ENCODE measurements around the gene CMTM5. TPM values are rescaled to one million over a fixed set of nuclear protein-coding genes. Genes with fewer than 3 reads are reported as not detected.

CMTM5 gene, protein sequence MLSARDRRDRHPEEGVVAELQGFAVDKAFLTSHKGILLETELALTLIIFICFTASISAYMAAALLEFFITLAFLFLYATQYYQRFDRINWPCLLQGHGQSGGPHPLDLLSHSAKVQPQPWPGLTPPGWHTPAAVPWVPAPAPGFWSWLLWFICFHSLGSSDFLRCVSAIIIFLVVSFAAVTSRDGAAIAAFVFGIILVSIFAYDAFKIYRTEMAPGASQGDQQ
- total RNA-seq: 2.8 TPM
- polyA plus RNA-seq: not detected

DNA sequence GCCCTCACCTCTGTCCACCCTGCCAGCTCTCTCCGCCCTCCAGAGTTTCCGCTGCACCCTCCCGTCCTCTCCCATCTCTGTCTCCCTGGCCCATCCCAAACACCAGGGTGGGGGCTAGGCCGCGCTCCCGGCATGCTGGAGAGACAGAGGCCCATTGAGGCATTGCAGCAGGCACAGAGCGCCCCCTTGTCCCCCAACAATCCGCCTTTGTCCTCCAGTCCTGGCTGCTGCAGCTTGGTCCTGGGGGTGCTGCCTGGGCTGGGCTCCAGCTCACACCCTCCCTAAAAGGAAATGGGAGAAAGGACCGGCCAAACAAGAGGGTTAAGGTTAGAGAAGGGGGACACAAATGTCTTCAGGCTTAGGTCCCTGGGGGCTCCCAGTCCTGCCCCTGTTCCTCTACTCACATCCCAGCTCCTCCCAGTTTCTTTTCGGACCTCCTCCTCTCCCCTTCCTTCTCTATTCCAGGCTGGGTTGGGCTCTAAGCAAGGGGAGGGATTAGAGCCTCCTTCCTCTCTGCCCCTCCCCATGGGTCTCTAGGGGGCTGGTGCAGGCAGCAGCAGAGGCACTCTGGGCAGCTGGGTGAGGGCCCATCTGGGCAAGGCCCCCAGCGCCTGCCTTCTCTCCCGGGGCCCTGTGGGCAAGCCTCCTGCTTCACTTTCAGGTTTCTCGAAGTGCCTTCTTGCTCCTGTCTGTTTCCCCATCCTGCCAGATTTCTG, at the start of gene CMTM5:
TSS of gene CMTM5 (plus strand) at position 565 of the 716 bp plus-strand sequence. CDS start 206 bp downstream, outside the sequence.
- H3K4me1 Mint-ChIP-seq: no peaks in the 10 kb centered on the region
- Histone ChIP-seq H3K27me3 (ENCODE audit: control insufficient read depth, insufficient read depth, low read length) (no peaks in the 10 kb centered on the region), H3K36me3 (ENCODE audit: control insufficient read depth, insufficient read depth, low read length) (no peaks in the 10 kb centered on the region), H3K4me3 (ENCODE audit: low read depth, low read length) (no peak within 1 kb of the TSS), H3K27ac (ENCODE audit: insufficient read depth, low read length, poor library complexity, severe bottlenecking) (no peak within 1 kb of the TSS), H3K4me1 (ENCODE audit: control insufficient read depth, insufficient read depth, low read length, poor library complexity, severe bottlenecking) (no peaks in the 10 kb centered on the region), H3K9me3 (ENCODE audit: control insufficient read depth in 2 of 2, low read length in 2 of 2) (no peaks in the 10 kb centered on the region)
- no peaks in the 10 kb centered on the region for H3K9me3 Mint-ChIP-seq
- no peaks in the 10 kb centered on the region for H3K27me3 Mint-ChIP-seq
- H3K27ac Mint-ChIP-seq: peak within 1 kb of the TSS in 1 of 3 donors; percentile 85
- H3K4me3 Mint-ChIP-seq: no peak within 1 kb of the TSS
- DNase-seq: no peak
- H3K36me3 Mint-ChIP-seq: no peaks in the 10 kb centered on the region
- no peak for ATAC-seq (ENCODE audit: low read depth in 2 of 2)

DNA sequence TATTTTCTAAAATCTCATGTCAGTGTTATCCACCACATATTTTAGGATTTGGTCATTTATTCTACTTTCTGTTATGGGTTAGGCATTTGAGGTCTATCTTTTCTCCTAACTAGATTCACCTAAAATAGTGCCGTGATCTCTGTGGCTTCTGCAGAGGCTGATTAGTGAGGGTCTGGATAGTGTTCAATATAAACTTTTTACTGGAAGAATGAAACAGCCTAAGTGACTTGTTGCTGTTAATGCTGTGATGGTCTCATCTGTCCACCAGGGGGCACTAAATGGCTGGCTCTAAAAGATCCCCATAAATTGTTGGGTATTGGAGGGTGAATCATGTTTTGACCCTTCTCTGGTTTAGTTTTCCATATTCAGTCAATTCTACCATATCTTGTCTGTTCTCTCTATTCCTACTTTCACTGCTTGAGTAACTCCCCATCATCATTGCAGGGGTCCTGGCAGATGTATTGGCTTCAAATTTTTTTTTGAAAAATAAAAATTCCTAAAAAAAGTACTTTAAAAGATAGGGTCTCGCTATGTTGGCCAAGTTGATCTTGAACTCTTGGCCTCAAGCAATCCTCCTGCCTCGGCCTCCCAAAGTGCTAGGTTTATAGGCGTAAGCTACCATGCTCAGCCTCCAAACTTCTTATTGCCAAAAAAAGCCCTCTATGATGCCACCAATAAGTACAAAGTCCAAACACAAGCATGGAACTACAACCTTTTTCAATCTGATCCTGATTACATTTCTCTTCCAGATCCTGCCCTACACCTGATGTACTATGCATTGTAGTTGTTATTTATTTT, 48.7 kb upstream of the CMTM5 start:
- ATAC-seq (ENCODE audit: low read depth in 2 of 2): peak; percentile 65 to 70
- peak; percentile 49 to 79 (median 62) for DNase-seq
- peak overlapping the region in 1 of 4 donors; percentile 63 for H3K4me3 Mint-ChIP-seq
- peaks cover 11% of the 10 kb centered on the region for H3K36me3 Mint-ChIP-seq
- Histone ChIP-seq H3K36me3 (ENCODE audit: control insufficient read depth, insufficient read depth, low read length) (peaks cover 27% of the 10 kb centered on the region), H3K9me3 (ENCODE audit: control insufficient read depth in 2 of 2, low read length in 2 of 2) (no peaks in the 10 kb centered on the region), H3K27ac (ENCODE audit: insufficient read depth, low read length, poor library complexity, severe bottlenecking) (no peak overlapping the region), H3K4me3 (ENCODE audit: low read depth, low read length) (no peak overlapping the region), H3K27me3 (ENCODE audit: control insufficient read depth, insufficient read depth, low read length) (no peaks in the 10 kb centered on the region), H3K4me1 (ENCODE audit: control insufficient read depth, insufficient read depth, low read length, poor library complexity, severe bottlenecking) (peaks cover 1% of the 10 kb centered on the region)
- H3K4me1 Mint-ChIP-seq: peaks cover 3 to 8% (median 5%) of the 10 kb centered on the region in 4 donors
- peak overlapping the region in 1 of 3 donors; percentile 40 for H3K27ac Mint-ChIP-seq
- H3K27me3 Mint-ChIP-seq: no peaks in the 10 kb centered on the region
- no peaks in the 10 kb centered on the region for H3K9me3 Mint-ChIP-seq

- Histone ChIP-seq H3K36me3 (ENCODE audit: control insufficient read depth, insufficient read depth, low read length) (no peaks in the 10 kb centered on the region), H3K27me3 (ENCODE audit: control insufficient read depth, insufficient read depth, low read length) (peaks cover 16% of the 10 kb centered on the region), H3K9me3 (ENCODE audit: control insufficient read depth in 2 of 2, low read length in 2 of 2) (peaks cover 0 to 8% of the 10 kb centered on the region in 2 experiments), H3K4me1 (ENCODE audit: control insufficient read depth, insufficient read depth, low read length, poor library complexity, severe bottlenecking) (no peaks in the 10 kb centered on the region), H3K4me3 (ENCODE audit: low read depth, low read length) (no peak overlapping the region), H3K27ac (ENCODE audit: insufficient read depth, low read length, poor library complexity, severe bottlenecking) (no peak overlapping the region)
- Mint-ChIP-seq H3K27me3 (peaks cover 39% of the 10 kb centered on the region), H3K36me3 (peaks cover 3% of the 10 kb centered on the region), H3K9me3 (peaks cover 0 to 3% (median 0%) of the 10 kb centered on the region in 7 donors), H3K27ac (no peak overlapping the region), H3K4me3 (no peak overlapping the region), H3K4me1 (no peaks in the 10 kb centered on the region)
- DNase-seq: no peak
- no peak for ATAC-seq (ENCODE audit: low read depth in 2 of 2)
Measured at GRCh38 chr14:23335623-23336022, 41.2 kb upstream of the CMTM5 start.

DNA sequence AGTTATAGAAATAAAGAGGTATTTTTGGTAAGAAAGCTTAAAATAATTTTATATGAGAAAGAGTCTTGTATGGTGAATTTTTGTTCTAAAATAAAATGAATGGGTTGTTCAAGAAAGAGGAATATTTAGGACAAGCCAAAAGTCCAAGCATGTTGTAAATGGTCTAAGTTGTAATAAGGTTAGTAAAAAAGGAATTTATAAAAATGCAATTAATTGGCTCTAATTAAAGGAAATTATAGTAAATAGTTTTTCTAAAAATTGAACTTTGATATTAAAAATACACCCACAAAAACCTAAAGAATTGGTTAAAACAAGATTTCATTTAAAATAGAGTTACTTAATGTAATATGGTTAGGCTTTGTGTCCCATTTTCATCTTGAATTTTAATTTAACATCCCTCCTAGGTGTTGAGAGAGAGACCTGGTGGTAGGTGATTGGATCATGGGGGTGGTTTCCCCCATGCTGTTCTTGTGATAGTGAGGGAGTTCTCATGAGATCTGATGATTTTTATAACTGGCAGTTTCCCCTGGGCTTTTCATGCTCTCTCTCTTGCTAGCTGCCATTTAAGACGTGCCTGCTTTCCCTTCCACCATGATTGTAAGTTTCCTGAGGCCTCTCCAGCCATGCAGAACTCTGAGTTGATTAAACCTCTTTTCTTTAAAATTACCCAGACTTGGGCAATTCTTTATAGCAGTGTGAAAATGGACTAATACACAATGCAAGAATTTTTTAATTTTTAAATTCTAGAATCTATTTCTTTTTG, 37.2 kb upstream of the CMTM5 start:
- H3K9me3 Mint-ChIP-seq: peaks cover 0 to 3% (median 0%) of the 10 kb centered on the region in 7 donors
- H3K27me3 Mint-ChIP-seq: peaks cover 56% of the 10 kb centered on the region
- Histone ChIP-seq H3K4me1 (ENCODE audit: control insufficient read depth, insufficient read depth, low read length, poor library complexity, severe bottlenecking) (no peaks in the 10 kb centered on the region), H3K4me3 (ENCODE audit: low read depth, low read length) (no peak overlapping the region), H3K27me3 (ENCODE audit: control insufficient read depth, insufficient read depth, low read length) (peaks cover 22% of the 10 kb centered on the region), H3K9me3 (ENCODE audit: control insufficient read depth in 2 of 2, low read length in 2 of 2) (peaks cover 0 to 8% of the 10 kb centered on the region in 2 experiments), H3K27ac (ENCODE audit: insufficient read depth, low read length, poor library complexity, severe bottlenecking) (no peak overlapping the region), H3K36me3 (ENCODE audit: control insufficient read depth, insufficient read depth, low read length) (no peaks in the 10 kb centered on the region)
- H3K4me1 Mint-ChIP-seq: no peaks in the 10 kb centered on the region
- no peak for DNase-seq
- H3K27ac Mint-ChIP-seq: no peak overlapping the region
- H3K36me3 Mint-ChIP-seq: peaks cover 3% of the 10 kb centered on the region
- no peak overlapping the region for H3K4me3 Mint-ChIP-seq
- ATAC-seq (ENCODE audit: low read depth in 2 of 2): no peak

GRCh38 chr14:23344481-23344880, 32.4 kb upstream of the CMTM5 start:
- no peak overlapping the region for H3K4me3 Mint-ChIP-seq
- peaks cover 47% of the 10 kb centered on the region for H3K27me3 Mint-ChIP-seq
- H3K27ac ChIP-seq (ENCODE audit: insufficient read depth, low read length, poor library complexity, severe bottlenecking): no peak overlapping the region
- H3K4me1 ChIP-seq (ENCODE audit: control insufficient read depth, insufficient read depth, low read length, poor library complexity, severe bottlenecking): no peaks in the 10 kb centered on the region
- peaks cover 12% of the 10 kb centered on the region for H3K27me3 ChIP-seq (ENCODE audit: control insufficient read depth, insufficient read depth, low read length)
- no peaks in the 10 kb centered on the region for H3K4me1 Mint-ChIP-seq
- ATAC-seq (ENCODE audit: low read depth in 2 of 2) (no peak), DNase-seq (no peak)
- H3K27ac Mint-ChIP-seq: no peak overlapping the region
- peaks cover 3% of the 10 kb centered on the region for H3K36me3 Mint-ChIP-seq
- peaks cover 0 to 4% of the 10 kb centered on the region in 2 experiments for H3K9me3 ChIP-seq (ENCODE audit: control insufficient read depth in 2 of 2, low read length in 2 of 2)
- H3K9me3 Mint-ChIP-seq: peaks cover 0 to 2% (median 0%) of the 10 kb centered on the region in 7 donors
- H3K36me3 ChIP-seq (ENCODE audit: control insufficient read depth, insufficient read depth, low read length): no peaks in the 10 kb centered on the region
- H3K4me3 ChIP-seq (ENCODE audit: low read depth, low read length): no peak overlapping the region

- Mint-ChIP-seq H3K4me3 (no peak overlapping the region), H3K27me3 (peaks cover 48% of the 10 kb centered on the region), H3K36me3 (peaks cover 9% of the 10 kb centered on the region), H3K27ac (no peak overlapping the region), H3K4me1 (peaks cover 0 to 5% (median 0%) of the 10 kb centered on the region in 4 donors), H3K9me3 (peaks cover 0 to 5% (median 0%) of the 10 kb centered on the region in 7 donors)
- no peaks in the 10 kb centered on the region for H3K4me1 ChIP-seq (ENCODE audit: control insufficient read depth, insufficient read depth, low read length, poor library complexity, severe bottlenecking)
- no peaks in the 10 kb centered on the region for H3K36me3 ChIP-seq (ENCODE audit: control insufficient read depth, insufficient read depth, low read length)
- no peak overlapping the region for H3K4me3 ChIP-seq (ENCODE audit: low read depth, low read length)
- H3K9me3 ChIP-seq (ENCODE audit: control insufficient read depth in 2 of 2, low read length in 2 of 2): no peaks in the 10 kb centered on the region
- DNase-seq (no peak), ATAC-seq (ENCODE audit: low read depth in 2 of 2) (no peak)
- peaks cover 11% of the 10 kb centered on the region for H3K27me3 ChIP-seq (ENCODE audit: control insufficient read depth, insufficient read depth, low read length)
- H3K27ac ChIP-seq (ENCODE audit: insufficient read depth, low read length, poor library complexity, severe bottlenecking): no peak overlapping the region
Measured at GRCh38 chr14:23345987-23346692, 30.7 kb upstream of the CMTM5 start.

All from CD4-positive, CD25-positive, alpha-beta regulatory T cell (primary cell).